Activated naive CD8-positive, alpha-beta T cell treated with anti-CD3 and anti-CD28 coated beads for 36 hours (primary cell): ENCODE results near the gene GGT6. TPM values are rescaled to one million over a fixed set of nuclear protein-coding genes. Genes with fewer than 3 reads are reported as not detected.
"Not testable (repeated sequence)": the region's sequence is repeated elsewhere in the genome, so short reads cannot be mapped to it uniquely, and the experiment has no call there.

ENCODE experiments used
- DNase-seq: peaks from one replicate; pipeline ENCODE4 v3.0.0; 2021
- H3K27ac Mint-ChIP-seq: one replicate; pipeline ENCODE4 v1.8.0; 2022; ENCODE audit warnings: mild to moderate bottlenecking, moderate library complexity, mixed read lengths
- H3K27me3 Mint-ChIP-seq: one replicate; pipeline ENCODE4 v1.8.0; 2022; ENCODE audit warnings: mild to moderate bottlenecking, mixed read lengths
- H3K36me3 Mint-ChIP-seq: one replicate; pipeline ENCODE4 v1.8.0; 2021; ENCODE audit warnings: mild to moderate bottlenecking, mixed read lengths
- H3K4me1 Mint-ChIP-seq: one replicate; pipeline ENCODE4 v1.8.0; 2021; ENCODE audit warnings: mixed read lengths
- H3K4me3 Mint-ChIP-seq: one replicate; pipeline ENCODE4 v1.8.0; 2022; ENCODE audit warnings: mild to moderate bottlenecking, moderate library complexity, mixed read lengths
- H3K9me3 Mint-ChIP-seq: one replicate; pipeline ENCODE4 v1.8.0; 2022; ENCODE audit warnings: mixed read lengths
- total RNA-seq, 2 experiments: library from RNA; stranded (reverse); gene quantifications; one replicate each; pipeline ENCODE4 v1.2.3, GENCODE V29; 2021

GGT6 gene, protein sequence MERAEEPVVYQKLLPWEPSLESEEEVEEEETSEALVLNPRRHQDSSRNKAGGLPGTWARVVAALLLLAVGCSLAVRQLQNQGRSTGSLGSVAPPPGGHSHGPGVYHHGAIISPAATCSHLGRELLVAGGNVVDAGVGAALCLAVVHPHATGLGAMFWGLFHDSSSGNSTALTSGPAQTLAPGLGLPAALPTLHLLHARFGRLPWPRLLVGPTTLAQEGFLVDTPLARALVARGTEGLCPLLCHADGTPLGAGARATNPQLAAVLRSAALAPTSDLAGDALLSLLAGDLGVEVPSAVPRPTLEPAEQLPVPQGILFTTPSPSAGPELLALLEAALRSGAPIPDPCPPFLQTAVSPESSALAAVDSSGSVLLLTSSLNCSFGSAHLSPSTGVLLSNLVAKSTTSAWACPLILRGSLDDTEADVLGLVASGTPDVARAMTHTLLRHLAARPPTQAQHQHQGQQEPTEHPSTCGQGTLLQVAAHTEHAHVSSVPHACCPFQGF
- total RNA-seq = not detected

DNA sequence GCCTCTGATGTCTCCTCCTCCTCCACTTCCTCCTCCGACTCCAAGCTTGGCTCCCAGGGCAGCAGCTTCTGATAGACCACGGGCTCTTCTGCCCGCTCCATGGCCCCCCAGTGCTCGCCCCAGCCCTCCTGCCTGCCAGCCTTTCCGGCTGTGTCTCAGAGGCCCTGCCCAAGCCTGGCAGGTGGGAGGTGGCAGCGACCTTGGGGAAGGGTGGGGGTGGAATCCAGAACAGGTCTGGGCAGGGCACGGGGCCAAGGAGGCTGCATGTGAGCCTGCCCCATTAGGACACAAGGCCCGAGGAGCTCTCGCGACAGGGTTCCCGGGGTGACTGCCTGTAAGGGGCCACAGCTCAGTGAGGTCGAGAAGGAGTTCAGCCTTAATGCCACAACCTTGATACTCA, at the start of gene GGT6:
GGT6 (minus strand) TSS at position 157 of the 400 bp plus-strand sequence; CDS start at position 101, 56 bp downstream.
- DNase-seq = no peak
- Mint-ChIP-seq H3K27me3 (no peaks in the 10 kb centered on the region), H3K4me3 (no peak within 1 kb of the TSS), H3K9me3 (no peaks in the 10 kb centered on the region), H3K27ac (no peak within 1 kb of the TSS), H3K4me1 (peaks cover 32% of the 10 kb centered on the region), H3K36me3 (no peaks in the 10 kb centered on the region)

DNA sequence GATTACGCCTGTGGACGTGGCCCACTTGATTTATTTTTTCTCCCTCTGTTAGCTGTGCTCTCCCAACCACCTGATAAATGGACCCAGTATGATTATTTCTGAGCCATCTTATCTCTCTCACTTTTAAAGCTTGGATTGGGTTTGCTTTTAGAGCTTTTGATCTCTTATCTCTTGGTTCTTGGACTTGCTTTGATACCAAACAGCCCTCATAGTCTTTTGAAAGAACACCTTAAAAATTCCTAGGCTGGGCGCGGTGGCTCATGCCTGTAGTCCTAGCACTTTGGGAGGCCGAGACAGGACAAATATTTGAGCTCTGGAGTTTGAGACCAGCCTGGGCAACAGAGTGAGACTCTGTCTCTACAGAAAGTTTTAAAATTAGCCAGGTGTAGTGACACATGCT, 49.8 kb upstream of the GGT6 start:
- Mint-ChIP-seq H3K27me3 (peaks cover 28% of the 10 kb centered on the region), H3K36me3 (no peaks in the 10 kb centered on the region), H3K27ac (no peak overlapping the region)

DNA sequence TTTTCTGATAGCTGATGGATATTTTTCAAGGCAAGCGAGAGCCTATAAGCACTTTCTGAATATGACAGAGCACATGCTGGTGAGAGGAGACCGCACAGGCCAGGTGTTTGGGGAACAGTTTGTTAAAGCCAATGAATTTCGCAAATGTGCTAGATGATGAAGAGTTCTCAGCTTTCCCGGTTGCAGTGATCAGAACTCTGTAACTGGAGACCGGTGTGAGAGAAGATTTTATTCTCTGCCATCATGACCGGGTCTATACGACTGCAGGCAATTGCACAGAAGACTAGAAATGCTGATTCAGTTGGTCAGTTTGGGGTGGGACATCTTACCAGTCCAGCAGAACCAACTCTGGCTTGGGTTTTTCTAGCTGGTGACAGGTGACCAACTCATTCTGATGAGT, 49.4 kb upstream of the GGT6 start:
- H3K9me3 Mint-ChIP-seq = no peaks in the 10 kb centered on the region
- no peak overlapping the region for H3K4me3 Mint-ChIP-seq
- H3K27ac Mint-ChIP-seq = no peak overlapping the region
- no peaks in the 10 kb centered on the region for H3K4me1 Mint-ChIP-seq
- no peaks in the 10 kb centered on the region for H3K36me3 Mint-ChIP-seq
- peaks cover 28% of the 10 kb centered on the region for H3K27me3 Mint-ChIP-seq
- no peak for DNase-seq

More for the DNA sequence above, 49.8 kb upstream of the GGT6 start:
- Mint-ChIP-seq H3K4me3 (no peak overlapping the region), H3K9me3 (no peaks in the 10 kb centered on the region), H3K4me1 (no peaks in the 10 kb centered on the region)
- no peak for DNase-seq

DNA sequence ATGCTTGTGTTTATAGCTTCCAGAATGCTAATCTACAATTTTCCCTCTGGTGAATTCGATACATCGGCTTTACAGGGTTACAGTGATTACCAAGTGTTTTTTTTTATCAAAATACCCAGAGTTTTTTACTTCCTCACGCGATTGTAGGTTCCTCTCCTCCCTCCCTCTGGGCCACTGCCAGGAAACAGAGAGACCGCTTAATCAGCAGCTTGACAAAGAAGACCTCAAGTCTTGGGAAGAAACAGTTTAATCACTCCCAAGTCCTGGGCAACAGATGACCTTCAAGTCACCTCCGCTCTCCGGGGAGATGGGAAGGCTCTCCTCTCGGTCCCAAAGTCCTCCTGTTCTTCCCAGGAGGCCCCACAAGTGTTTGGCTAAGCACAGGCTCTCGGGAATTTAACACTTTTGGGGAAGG, 47.4 kb upstream of the GGT6 start:
- Mint-ChIP-seq H3K9me3 (no peaks in the 10 kb centered on the region), H3K4me3 (no peak overlapping the region)

DNA sequence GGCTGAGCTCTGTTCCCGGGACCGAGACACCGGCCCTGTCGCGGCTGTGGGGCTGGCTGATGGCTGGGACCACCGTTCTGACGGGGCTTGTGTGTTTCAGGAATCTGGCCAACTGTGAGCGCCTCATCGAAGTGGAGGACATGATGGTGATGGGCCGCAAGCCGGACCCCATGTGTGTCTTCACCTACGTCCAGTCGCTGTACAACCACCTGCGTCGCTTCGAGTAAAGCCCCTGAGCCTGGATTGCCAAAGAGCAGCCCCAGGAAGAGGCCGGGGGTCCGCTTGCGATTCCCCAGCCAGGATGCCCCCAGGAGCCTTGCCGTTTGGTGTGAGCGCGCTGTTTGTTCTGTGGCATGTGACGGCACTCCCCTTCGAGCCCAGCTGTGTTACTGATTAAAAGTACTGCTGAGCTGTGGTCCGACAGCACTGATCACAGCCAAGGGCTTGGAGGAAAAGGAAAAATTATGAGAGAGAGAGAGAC, 46.9 kb upstream of the GGT6 start:
- H3K4me1 Mint-ChIP-seq = no peaks in the 10 kb centered on the region
- H3K4me3 Mint-ChIP-seq = no peak overlapping the region
- H3K27ac Mint-ChIP-seq = no peak overlapping the region
- no peaks in the 10 kb centered on the region for H3K9me3 Mint-ChIP-seq
- DNase-seq = no peak
- no peaks in the 10 kb centered on the region for H3K36me3 Mint-ChIP-seq
- H3K27me3 Mint-ChIP-seq = peaks cover 28% of the 10 kb centered on the region

More for the DNA sequence above, 47.4 kb upstream of the GGT6 start:
- H3K4me1 Mint-ChIP-seq = no peaks in the 10 kb centered on the region
- peaks cover 28% of the 10 kb centered on the region for H3K27me3 Mint-ChIP-seq
- no peaks in the 10 kb centered on the region for H3K36me3 Mint-ChIP-seq
- no peak overlapping the region for H3K27ac Mint-ChIP-seq
- DNase-seq = no peak

DNA sequence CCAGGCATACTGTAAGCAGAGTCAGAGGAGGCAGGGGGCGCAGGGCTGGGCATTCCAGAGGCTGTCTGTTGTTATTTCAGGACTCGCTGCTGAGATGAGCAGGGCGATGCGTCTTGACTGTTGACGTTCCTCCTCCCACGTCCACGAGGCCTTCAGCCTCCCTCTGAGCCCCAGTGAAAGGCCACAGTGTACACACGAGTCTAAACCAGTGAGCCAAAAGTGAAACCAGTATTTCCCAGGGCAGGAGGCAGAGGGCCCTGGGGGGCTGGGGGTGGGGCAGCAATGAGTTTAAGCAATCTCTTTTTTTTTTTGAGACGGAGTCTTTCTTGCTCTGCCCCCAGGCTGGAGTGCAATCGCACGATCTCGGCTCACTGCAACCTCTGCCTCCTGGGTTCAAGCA, 45.4 kb upstream of the GGT6 start:
- no peak overlapping the region for H3K4me3 Mint-ChIP-seq
- H3K36me3 Mint-ChIP-seq = no peaks in the 10 kb centered on the region
- H3K27me3 Mint-ChIP-seq = peaks cover 28% of the 10 kb centered on the region
- H3K9me3 Mint-ChIP-seq = no peaks in the 10 kb centered on the region
- no peak overlapping the region for H3K27ac Mint-ChIP-seq
- H3K4me1 Mint-ChIP-seq = no peaks in the 10 kb centered on the region
- DNase-seq = no peak

DNA sequence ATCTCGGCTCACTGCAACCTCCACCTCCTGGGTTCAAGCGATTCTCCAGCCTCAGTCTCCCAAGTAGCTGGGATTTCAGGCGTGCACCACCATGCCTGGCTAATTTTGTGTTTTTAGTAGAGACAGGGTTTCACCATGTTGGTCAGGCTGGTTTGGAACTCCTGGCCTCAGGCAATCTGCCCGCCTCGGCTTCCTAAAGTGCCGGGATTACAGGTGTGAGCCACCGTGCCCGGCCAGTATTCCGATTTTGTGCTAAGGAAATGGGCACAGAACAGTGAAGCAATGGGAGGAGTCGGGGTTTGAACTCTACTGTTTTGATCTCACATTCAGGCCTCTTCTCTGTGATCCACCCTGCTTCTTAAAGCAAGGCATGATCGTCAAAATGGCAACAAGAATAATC, 44.4 kb upstream of the GGT6 start:
- not testable (repeated sequence) for H3K27ac Mint-ChIP-seq, H3K4me3 Mint-ChIP-seq, H3K36me3 Mint-ChIP-seq, DNase-seq, H3K9me3 Mint-ChIP-seq, H3K4me1 Mint-ChIP-seq
- peaks cover 28% of the 10 kb centered on the region for H3K27me3 Mint-ChIP-seq

DNA sequence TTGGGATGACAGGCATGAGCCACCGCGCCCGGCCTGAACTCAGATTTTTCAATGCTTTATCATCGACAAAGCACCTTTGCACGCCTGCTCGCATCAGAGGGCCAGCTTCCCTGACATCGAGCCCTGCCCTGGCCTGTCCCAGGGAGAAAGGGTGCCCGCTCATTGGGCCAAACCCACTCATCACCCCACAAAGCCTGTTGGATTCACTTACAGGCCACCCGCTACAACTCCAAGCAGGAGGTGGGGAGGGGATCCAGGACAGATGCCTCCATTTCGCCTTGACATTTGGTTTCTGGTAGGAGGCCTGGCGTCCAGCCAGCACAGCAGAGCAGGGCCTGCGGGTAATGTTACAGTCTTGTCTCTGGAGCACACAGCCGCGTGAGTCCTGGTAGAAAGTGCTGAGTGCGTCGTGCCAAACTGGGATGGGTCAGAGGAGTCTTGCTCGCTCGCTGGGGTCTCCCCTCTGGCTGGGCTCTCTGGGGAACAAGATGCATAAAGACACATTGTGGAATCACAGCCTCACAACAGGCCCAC, 43.8 kb upstream of the GGT6 start:
- H3K9me3 Mint-ChIP-seq = no peaks in the 10 kb centered on the region
- no peak overlapping the region for H3K27ac Mint-ChIP-seq
- DNase-seq = no peak
- no peaks in the 10 kb centered on the region for H3K36me3 Mint-ChIP-seq
- no peak overlapping the region for H3K4me3 Mint-ChIP-seq
- no peaks in the 10 kb centered on the region for H3K4me1 Mint-ChIP-seq
- H3K27me3 Mint-ChIP-seq = peaks cover 28% of the 10 kb centered on the region

DNA sequence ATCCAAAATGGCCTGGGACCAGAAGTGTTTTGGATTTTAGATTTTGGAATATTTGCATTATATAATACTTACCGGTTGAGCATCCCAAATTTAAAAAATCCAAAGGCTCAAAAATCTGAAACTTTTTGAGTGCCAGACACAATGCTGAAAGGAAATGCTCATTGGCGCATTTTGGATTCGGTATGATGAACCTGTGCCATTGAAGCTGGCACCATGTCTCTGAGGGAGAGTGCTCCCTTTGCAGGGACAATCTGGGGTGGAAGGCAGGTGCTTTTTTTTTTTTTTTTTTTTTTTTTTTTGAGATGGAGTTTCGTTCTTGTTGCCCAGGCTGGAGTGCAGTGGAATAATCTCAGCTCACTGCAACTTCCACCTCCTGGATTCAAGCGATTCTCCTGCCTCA, 41.7 kb upstream of the GGT6 start:
- H3K27me3 Mint-ChIP-seq = peaks cover 11% of the 10 kb centered on the region
- no peaks in the 10 kb centered on the region for H3K9me3 Mint-ChIP-seq
- DNase-seq = no peak
- no peak overlapping the region for H3K27ac Mint-ChIP-seq
- no peaks in the 10 kb centered on the region for H3K36me3 Mint-ChIP-seq
- H3K4me1 Mint-ChIP-seq = no peaks in the 10 kb centered on the region
- no peak overlapping the region for H3K4me3 Mint-ChIP-seq

DNA sequence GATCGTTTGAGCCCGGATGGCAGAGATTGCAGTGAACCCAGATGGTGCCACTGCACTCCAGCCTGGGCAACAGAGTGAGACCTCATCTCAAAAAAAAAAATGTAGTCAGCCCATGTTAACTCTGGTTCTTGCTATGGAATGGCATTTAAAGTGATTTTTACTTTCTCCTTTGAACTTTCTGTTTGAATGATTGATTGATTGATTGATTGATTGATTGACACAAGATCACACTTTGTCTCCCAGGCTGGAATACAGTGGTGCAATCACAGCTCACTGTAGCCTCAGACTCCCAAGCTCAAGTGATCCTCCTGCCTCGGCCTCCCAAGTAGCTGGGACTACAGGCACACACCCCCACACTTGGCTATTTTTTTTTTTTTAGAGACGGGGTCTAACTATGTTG, 40.9 kb upstream of the GGT6 start:
- H3K27ac Mint-ChIP-seq = no peak overlapping the region
- H3K9me3 Mint-ChIP-seq = no peaks in the 10 kb centered on the region
- peaks cover 6% of the 10 kb centered on the region for H3K27me3 Mint-ChIP-seq
- no peak for DNase-seq
- no peaks in the 10 kb centered on the region for H3K4me1 Mint-ChIP-seq
- no peaks in the 10 kb centered on the region for H3K36me3 Mint-ChIP-seq
- no peak overlapping the region for H3K4me3 Mint-ChIP-seq

DNA sequence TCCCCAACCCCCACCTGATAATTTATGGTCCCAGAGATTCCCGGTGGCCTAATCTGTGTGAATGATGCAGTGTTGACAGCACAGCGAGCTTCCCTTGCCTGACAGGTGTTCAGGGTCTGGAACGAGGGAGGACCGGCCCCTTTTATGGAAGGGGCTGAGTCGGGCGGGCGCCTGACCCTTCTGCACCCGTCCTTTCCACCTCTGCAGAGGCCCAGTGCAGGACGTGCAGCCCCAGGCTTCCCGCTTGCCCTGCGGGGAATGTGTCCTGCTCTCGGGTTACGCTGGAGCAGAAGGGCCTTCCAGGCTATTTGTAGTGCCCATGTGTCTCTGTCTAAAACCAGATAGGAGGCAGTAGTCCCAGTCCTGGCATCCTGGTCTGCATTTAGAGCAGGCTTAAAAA, 40.2 kb upstream of the GGT6 start:
- Mint-ChIP-seq H3K4me1 (no peaks in the 10 kb centered on the region), H3K9me3 (no peaks in the 10 kb centered on the region), H3K36me3 (no peaks in the 10 kb centered on the region), H3K27ac (no peak overlapping the region), H3K27me3 (peaks cover 4% of the 10 kb centered on the region), H3K4me3 (no peak overlapping the region)
- no peak for DNase-seq

DNA sequence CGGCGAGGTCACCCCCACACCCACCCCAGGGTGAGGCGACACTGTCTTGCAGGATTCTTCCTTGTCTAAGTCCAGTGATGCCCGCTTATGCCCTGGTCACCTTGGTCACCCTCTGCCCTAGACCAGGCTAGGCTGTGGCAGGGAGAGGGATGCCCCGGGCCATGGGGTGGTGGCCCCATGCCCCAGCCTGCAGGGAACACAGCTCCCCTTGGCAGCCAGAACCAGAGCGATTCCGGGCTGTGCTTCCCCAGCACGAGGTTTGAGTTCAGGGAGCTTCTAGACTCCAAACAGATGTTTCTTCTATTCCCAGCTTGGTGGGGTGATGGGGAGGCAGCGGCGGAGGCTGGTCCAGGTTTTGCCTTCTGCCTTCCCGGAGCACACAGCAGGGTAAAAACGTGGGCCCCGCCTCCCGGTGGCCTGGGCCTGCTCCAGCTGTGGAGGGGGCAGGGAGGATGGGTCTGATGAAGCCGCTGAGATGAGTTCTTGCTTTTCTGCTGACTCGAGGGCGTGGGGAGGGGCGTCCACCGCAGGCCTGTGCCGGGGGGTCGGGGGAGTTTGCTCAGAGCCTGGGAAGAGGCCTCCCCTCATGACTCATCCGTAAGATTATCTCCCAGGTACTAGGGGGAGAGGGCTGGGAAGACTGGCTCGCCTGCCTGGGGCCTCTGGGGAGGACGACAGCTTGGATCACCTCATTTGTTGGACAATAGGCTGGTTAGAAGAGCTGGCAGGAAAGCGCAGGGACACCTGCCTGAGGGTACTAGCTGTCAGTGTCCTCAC, 39.3 kb upstream of the GGT6 start:
- no peak overlapping the region for H3K27ac Mint-ChIP-seq
- peaks cover 3% of the 10 kb centered on the region for H3K4me1 Mint-ChIP-seq
- no peak for DNase-seq
- no peaks in the 10 kb centered on the region for H3K9me3 Mint-ChIP-seq
- peaks cover 4% of the 10 kb centered on the region for H3K27me3 Mint-ChIP-seq
- no peak overlapping the region for H3K4me3 Mint-ChIP-seq
- H3K36me3 Mint-ChIP-seq = no peaks in the 10 kb centered on the region

DNA sequence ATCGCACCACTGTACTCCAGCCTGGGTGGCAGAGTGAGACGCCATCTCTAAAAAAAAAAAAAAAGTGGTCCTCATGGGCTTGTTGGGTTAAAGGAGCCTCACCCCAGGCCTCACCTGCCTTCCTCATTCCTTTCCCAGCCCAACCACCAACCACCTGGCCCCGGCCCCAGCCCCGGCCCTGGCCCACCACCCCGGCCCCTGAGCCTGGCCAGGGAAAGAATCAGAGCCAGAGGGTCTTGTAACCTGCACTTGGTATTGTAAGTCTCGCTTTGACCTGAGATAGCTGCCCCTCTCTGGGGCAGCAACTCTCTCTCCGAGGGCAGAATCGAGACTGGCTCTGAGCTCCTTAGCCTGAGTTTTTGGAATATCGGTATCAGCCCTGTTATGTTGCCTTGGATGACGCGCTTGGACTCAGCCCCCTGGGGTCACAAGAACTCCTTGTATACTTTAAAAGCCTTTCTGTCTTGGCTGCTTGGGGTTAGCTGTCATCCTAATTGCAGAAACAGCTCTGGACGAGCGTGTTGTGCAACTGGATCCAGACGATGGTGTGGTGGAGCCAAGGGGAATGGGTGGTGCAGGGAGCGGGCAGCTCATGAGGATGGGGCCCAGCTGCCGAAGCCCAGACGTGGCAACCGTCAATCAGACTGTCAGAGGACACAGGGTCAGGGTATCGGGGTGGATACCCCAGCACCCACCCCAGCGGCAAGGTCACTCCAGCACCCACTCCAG, 38.6 kb upstream of the GGT6 start:
- H3K9me3 Mint-ChIP-seq = no peaks in the 10 kb centered on the region
- H3K4me3 Mint-ChIP-seq = no peak overlapping the region
- DNase-seq = no peak
- H3K27me3 Mint-ChIP-seq = peaks cover 5% of the 10 kb centered on the region
- H3K27ac Mint-ChIP-seq = no peak overlapping the region
- H3K36me3 Mint-ChIP-seq = no peaks in the 10 kb centered on the region
- peaks cover 3% of the 10 kb centered on the region for H3K4me1 Mint-ChIP-seq

DNA sequence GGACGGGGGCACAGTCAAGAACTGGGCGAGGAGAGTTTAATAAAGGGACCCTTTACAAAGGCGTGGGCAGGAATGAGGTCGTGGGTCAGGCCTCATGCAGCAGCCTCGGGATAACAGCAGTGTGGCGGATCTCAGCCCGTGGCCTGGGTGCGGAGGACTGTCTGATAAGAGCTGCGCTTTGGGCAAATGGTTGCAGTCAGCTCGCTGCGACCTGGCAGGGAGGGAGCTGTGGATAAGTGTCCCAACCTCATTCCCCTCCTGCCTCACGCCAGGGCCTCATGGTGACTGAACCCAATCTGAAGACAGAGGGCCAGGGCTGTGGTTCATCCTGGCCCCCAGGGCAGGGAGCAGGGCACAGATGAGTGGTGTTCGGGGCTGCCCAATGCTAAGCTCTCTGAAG, 37.6 kb upstream of the GGT6 start:
- Mint-ChIP-seq H3K9me3 (no peaks in the 10 kb centered on the region), H3K27me3 (peaks cover 7% of the 10 kb centered on the region), H3K36me3 (no peaks in the 10 kb centered on the region), H3K4me1 (peaks cover 3% of the 10 kb centered on the region), H3K4me3 (no peak overlapping the region), H3K27ac (no peak overlapping the region)
- DNase-seq = no peak
